Vagina (tissue), 2 donors: ENCODE measurements around the gene SUPT20HL1.

Source experiments
- POLR2A ChIP-seq, 2 donors: fragments of 450-650 bp; IDR thresholded peaks; one replicate each; pipeline ENCODE4 v1.6.1; 2017; ENCODE audit warnings: antibody characterized with exemption in 2 of 2, mild to moderate bottlenecking in 2 of 2, moderate library complexity in 2 of 2
- POLR2AphosphoS5 ChIP-seq, 2 donors: sonication (generic); formaldehyde crosslinking; IDR thresholded peaks; one replicate each; pipeline ENCODE4 v1.9.0; 2017; ENCODE audit warnings: antibody characterized with exemption in 2 of 2, mild to moderate bottlenecking in 2 of 2, low read depth in 1 of 2; ENCODE audit not compliant: insufficient read depth in 1 of 2
- TF ChIP-seq, protein P1 (sequence below), 3 experiments: fragments of 450-650 bp in 2 of 3; fragments of 200-600 bp in 1 of 3; sonication (generic) in 1 of 3; IDR thresholded peaks; one replicate each; pipeline ENCODE4 v1.5.1; 2017 to 2019; ENCODE audit warnings: antibody characterized with exemption in 3 of 3, mild to moderate bottlenecking in 2 of 3, moderate library complexity in 2 of 3

DNA sequence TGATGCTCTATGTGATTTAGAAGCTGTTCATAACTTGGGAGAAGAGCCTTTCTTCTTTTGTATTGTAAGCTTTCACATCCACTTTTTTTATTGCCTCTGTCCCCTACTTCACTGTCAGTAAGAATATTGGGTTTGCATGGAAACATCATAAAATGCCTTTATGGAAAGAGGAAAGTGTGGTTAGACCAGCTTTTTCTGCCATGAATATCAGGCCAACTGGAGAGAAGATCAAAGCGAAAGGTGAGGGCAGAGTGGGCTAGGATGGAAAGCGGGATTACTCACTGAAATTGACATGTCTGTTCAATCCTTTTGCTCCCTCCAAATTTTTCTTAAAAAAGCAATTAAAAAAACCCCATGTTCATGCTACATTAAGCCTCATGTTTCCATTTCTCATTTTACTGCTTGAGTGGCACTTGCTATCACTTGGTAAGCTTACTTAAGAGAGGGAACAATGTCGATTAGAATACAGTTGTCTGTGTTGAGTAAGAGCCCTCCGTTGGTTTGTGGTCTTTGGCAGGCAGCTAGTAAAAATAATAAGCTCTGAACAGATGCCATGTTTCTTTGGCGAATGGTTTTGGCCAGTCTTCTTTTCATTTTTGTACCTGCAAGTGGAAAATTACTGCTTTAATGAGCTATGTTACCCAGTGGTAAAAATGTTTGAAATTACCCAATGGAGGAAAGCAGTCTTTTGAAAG, 35.9 kb downstream of the SUPT20HL1 start:
- TF ChIP-seq, protein P1, sequence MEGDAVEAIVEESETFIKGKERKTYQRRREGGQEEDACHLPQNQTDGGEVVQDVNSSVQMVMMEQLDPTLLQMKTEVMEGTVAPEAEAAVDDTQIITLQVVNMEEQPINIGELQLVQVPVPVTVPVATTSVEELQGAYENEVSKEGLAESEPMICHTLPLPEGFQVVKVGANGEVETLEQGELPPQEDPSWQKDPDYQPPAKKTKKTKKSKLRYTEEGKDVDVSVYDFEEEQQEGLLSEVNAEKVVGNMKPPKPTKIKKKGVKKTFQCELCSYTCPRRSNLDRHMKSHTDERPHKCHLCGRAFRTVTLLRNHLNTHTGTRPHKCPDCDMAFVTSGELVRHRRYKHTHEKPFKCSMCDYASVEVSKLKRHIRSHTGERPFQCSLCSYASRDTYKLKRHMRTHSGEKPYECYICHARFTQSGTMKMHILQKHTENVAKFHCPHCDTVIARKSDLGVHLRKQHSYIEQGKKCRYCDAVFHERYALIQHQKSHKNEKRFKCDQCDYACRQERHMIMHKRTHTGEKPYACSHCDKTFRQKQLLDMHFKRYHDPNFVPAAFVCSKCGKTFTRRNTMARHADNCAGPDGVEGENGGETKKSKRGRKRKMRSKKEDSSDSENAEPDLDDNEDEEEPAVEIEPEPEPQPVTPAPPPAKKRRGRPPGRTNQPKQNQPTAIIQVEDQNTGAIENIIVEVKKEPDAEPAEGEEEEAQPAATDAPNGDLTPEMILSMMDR (IDR thresholded peaks at IDR 0.05): no peak
- TF ChIP-seq POLR2AphosphoS5 (IDR thresholded peaks at IDR 0.05; ENCODE audit: insufficient read depth in 1 of 2, low read depth in 1 of 2) (no peak), POLR2A (IDR thresholded peaks at IDR 0.05) (no peak)
